GM18873 (cell line): Measurements from ENCODE around the gene IGFBP5.

Experiments used
- ATAC-seq: cut with Tn5 transposase; IDR thresholded peaks from one replicate; pipeline ENCODE4 v1.9.1; 2021; ENCODE audit warnings: mild to moderate bottlenecking, moderate library complexity, moderate number of reproducible peaks; ENCODE audit not compliant: unreplicated experiment, low FRiP score

Gene IGFBP5

GRCh38 chr2:216715402-216715974, 20.1 kb upstream of the IGFBP5 start:
- ATAC-seq = no peak

DNA sequence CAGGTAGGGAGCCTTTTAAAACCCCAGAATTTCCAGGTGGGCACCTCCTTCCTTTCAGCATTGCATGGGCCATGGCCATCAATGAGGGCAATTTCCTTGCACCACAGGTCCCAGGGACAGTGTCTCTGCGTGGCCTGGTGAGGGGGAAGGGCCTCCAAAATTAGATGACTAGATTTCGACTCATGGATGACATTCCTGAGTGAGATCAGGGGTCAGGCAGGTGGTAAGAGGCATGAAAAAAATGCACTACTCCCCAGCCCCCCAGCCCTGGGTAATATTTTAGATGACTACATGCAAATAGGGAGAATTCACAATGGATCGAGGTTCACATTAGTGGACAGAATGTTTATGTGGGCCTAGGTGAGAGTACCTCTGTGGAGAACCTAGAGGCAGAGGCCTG, 19.0 kb upstream of the IGFBP5 start:
- ATAC-seq = no peak

DNA sequence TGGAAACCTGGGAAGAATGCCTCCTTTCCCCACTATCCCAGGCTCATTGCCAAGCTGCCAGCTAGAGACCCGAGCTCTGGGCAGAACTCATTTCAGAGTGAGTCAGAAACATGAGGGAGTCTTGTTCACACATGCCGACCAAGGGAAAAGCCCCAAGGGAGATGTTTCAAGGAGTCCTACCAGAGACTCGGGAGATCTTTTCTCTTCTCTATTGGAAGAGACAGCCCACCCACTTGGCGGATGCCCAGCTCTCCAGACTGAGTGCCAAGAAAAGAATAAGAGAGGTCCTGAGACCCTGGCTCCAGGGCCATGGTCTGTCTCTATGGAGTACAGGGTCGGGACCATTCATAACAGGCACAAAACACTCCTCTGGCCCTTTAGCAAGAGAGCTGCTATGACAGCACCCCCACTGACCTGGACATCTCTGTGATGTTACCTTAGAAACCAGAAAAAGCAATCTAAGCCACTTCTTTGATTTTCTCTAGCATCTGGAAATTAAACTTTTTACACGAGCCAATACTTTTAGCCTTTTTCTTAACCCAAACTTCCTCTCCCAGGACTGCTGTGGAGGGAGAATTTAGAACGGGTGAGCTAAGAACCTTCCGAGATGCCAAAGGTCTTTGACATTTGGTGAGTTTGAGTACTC, 18.5 kb upstream of the IGFBP5 start:
- ATAC-seq = no peak

- ATAC-seq = no peak
Measured at GRCh38 chr2:216711348-216711747, 16.0 kb upstream of the IGFBP5 start.

- no peak for ATAC-seq
Measured at GRCh38 chr2:216710551-216711301, 15.4 kb upstream of the IGFBP5 start.

- no peak for ATAC-seq
Measured at GRCh38 chr2:216702756-216703155, 7.4 kb upstream of the IGFBP5 start.

GRCh38 chr2:216701544-216701943, 6.2 kb upstream of the IGFBP5 start:
- no peak for ATAC-seq

- ATAC-seq = no peak
Measured at GRCh38 chr2:216700781-216701180, 5.4 kb upstream of the IGFBP5 start.

GRCh38 chr2:216700088-216700567, 4.8 kb upstream of the IGFBP5 start:
- no peak for ATAC-seq

DNA sequence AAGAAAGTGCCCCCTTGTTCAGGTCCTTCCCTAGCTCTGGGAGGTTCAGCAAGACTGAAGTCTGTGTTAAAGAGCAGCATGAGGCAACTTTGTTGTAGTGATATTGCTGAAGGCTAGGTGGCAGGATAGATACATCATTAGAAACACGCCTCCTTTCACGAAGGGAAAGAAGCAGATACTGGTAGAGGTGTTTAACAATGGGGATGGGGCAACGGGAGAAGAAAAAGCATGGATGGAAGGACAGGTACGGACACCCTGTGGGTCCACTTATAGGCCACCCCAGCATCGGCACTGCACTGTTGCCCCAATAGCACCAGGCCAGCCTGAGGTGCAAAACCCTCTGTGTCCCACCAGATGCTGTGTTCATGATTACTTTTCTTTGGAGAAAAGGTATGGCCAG, 3.5 kb upstream of the IGFBP5 start:
- ATAC-seq = no peak

DNA sequence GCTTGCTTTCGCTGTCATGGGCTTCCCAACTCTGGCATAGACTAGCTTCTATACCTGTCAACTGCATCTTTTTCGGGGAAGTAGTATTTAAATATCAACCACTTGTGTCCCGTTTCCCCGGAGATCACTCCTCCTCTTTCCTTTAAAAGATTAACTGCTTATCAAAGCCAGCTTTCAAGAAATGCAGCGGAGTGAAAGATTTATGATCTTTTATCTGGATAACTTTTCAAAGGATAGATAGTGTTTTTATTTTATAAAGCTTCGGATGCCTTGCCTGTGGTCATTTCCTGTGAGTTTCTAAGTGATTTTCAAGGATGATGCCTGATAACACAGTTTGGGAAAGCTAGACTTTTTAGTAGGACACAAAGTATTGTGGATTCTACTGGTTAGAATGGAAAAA, 2.9 kb upstream of the IGFBP5 start:
- ATAC-seq = no peak

DNA sequence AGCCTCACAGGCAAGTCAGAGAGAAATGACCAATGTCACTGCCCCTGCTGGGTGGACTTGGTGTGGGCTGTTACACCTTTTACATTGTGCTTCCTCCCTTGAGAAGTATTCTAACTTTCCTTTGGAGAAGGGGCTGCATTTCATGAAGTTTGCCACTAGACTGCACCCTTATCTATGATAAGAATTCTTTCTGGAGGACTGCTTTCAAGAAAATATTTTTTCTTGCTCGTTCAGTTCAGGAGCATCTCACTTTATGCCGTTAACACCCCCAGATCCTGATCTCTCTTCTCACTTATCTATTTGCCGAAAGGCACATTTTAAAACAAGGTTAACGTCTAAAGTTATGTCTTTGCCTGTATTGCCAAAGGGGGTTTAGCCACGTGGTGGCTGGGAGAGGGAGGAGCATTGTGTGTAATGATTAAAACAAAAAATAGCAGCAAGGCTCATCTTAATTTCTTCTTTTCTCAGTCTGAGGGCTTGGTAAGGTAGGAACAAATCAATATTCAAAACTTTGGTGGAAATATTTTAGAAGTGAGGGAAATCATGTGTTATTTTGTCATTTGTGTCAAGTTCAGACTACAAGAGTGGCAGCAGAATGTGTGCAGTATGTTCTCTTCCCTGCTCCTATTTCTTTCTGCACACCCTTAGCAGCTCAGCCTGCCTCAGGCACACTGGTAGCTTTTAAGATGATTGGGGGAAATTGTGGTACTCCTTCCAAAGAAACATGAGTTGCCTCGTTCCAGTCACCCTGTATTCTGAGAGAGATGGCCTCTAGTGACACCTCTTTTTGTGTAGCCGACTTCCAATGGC, 1.6 kb upstream of the IGFBP5 start:
- ATAC-seq = no peak

DNA sequence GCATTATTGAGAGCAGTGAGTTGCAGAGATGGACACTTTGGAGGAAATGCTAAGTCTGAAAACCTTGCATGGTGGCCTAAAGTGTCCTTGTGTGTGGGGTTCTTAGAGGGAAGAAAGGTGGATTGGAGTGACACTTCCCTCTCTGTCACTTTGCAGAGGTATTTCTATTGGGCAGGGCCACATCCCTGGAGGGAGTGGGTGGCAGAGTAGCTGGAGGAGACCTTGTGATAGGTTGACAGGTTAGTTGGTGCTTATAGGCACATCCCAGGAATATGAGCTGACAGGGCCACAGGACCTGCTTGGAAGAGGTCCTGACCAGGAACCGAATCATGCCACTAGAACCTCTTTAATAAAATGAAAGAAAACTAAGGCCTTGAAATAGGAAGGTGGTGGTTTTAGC, 972 bp upstream of the IGFBP5 start:
- ATAC-seq = no peak

DNA sequence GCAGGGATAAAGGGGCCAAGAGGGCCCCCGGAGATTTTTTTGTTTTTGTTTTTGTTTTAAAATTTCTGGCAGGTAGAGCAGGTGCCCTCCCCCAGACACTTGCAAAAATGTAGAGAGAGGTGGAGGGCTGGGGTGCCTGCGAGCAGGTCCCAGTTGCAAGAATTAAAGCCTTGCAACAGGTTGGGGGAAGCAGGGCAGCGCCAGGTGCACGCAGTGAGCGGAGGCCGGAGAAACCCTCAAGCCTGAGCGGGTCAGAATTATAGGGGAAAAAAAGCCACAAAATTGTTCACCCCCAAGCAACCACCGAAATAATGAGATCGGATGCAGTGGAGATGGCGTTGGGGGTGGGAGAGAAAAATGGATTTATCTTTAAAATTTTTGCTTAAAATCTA, 527 bp downstream of the IGFBP5 start:
- ATAC-seq = no peak

- ATAC-seq = no peak
Measured at GRCh38 chr2:216694082-216694825, 1.1 kb downstream of the IGFBP5 start.

- no peak for ATAC-seq
Measured at GRCh38 chr2:216693414-216694080, 1.8 kb downstream of the IGFBP5 start.

GRCh38 chr2:216692636-216693413, 2.5 kb downstream of the IGFBP5 start:
- peak; percentile 52 for ATAC-seq

DNA sequence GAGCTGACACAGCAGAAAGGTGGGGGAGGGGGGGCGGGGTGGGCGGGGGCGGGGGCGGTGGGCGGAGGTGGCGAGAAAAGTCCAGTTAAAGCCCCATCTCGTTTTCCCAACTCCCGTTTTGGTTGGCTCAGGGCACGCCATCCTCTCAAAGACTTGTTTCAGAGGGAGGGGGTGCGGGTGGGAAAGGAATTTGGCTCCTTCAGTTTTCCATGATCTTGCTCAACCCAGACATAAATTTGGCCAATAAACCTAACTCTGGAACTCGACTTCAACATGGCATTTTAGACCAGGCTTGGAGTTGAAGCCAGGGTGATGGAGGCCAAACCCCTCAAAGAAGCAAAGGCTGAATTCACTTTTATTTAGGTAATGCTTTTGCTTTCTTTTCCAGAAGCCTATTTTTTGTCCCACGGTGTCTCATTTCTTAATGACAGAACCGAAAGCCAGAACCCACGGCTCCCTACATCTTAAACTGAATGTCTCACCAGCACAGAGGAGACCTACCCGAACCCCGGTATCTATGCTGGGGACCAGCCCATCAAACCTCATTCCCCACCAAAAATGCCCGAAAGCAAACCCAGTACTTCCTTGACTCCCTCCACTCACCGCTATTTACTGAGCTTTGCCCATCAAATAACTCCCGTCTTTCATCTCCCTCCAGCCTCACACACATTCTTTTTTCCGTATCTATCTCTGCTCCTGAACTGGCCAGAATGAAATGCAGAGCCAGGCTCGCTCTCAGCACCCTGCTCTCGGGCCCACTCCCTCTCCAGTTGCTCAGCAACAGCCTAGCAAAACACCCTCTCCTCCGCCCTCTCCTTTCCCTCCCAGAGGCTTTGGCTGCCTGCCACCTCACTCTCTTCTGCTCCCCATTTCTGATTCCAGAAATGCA, 4.3 kb downstream of the IGFBP5 start:
- ATAC-seq = no peak
